Esophagus muscularis mucosa (tissue), 4 donors: ENCODE data around the gene IGDCC3. TPM values are rescaled to one million over a fixed set of nuclear protein-coding genes. Genes with fewer than 3 reads are reported as not detected.

Experiments used
- DNase-seq: peaks from one replicate; pipeline ENCODE4 v3.0.0-alpha.2; 2017; ENCODE audit errors: extremely low spot score
- H3K27ac ChIP-seq, 4 donors: fragments of 200-600 bp; sonication (generic); replicated peaks in 1 of 4; 1 replicate in 3 of 4; 2 replicates in 1 of 4; pipeline ENCODE4 v1.5.1; 2016 to 2019; ENCODE audit warnings: mild to moderate bottlenecking in 1 of 4
- H3K27me3 ChIP-seq, 4 donors: fragments of 200-600 bp; sonication (generic); one replicate each; pipeline versions ENCODE4 v1.5.1 to v1.6.0; 2016 to 2019
- H3K36me3 ChIP-seq, 4 donors: fragments of 200-600 bp; sonication (generic); one replicate each; pipeline ENCODE4 v1.5.1; 2016 to 2019
- H3K4me1 ChIP-seq, 4 donors: fragments of 200-600 bp; sonication (generic); one replicate each; pipeline ENCODE4 v1.5.1; 2016 to 2019
- H3K4me3 ChIP-seq, 4 donors: fragments of 200-600 bp; sonication (generic); 1 replicate in 2 of 4; 2 replicates in 2 of 4; pipeline ENCODE4 v1.5.1; 2016 to 2019; ENCODE audit warnings: mild to moderate bottlenecking in 4 of 4, moderate library complexity in 1 of 4
- H3K9me3 ChIP-seq, 4 donors: fragments of 200-600 bp; sonication (generic); 1 replicate in 3 of 4; 2 replicates in 1 of 4; pipeline ENCODE4 v1.5.1; 2016 to 2019
- CTCF ChIP-seq, 3 experiments: fragments of 200-600 bp in 2 of 3; fragments of 450-650 bp in 1 of 3; sonication (generic) in 2 of 3; IDR thresholded peaks; one replicate each; pipeline ENCODE4 v1.5.1; 2017 to 2019; ENCODE audit warnings: antibody characterized with exemption in 3 of 3, mild to moderate bottlenecking in 2 of 3, moderate library complexity in 1 of 3
- EP300 ChIP-seq: sonication (generic); formaldehyde crosslinking; IDR thresholded peaks from one replicate; pipeline ENCODE4 v1.6.1; 2017; ENCODE audit warnings: antibody characterized with exemption
- POLR2A ChIP-seq: fragments of 450-650 bp; IDR thresholded peaks from one replicate; pipeline ENCODE4 v1.6.1; 2017; ENCODE audit warnings: antibody characterized with exemption, moderate library complexity, mild to moderate bottlenecking, low read depth
- POLR2AphosphoS5 ChIP-seq, 2 donors: sonication (generic); formaldehyde crosslinking; IDR thresholded peaks; one replicate each; pipeline ENCODE4 v1.6.1; 2017; ENCODE audit warnings: antibody characterized with exemption in 2 of 2
- WGBS: methylation state at CpG from one replicate; pipeline ENCODE4 v1.1.5; 2018; 5-methylcytosine and 5-hydroxymethylcytosine counted together
- intact Hi-C: fragments of 100-400 bp; cut with DNase I; formaldehyde crosslinking; loops from one replicate; pipeline ENCODE4 v1.15.1; 2023
- total RNA-seq, 4 donors: library from RNA; depleted of rRNA; stranded (reverse); fragments of >200 nt; gene quantifications; one replicate each; pipeline versions ENCODE4 v1.1.0 to v1.2.1, GENCODE V29; 2016

The IGDCC3 gene
- total RNA-seq, 4 donors from 2014 or later, result 0.17 TPM; not detected in 3

GRCh38 chr15:65328506-65329287 lies 49.1 kb downstream of the IGDCC3 start:
- WGBS, result 89% methylated on average over 9 of the region's 21 CpGs
- intact Hi-C loops, result no loop called here
- DNase-seq, result no peak

DNA sequence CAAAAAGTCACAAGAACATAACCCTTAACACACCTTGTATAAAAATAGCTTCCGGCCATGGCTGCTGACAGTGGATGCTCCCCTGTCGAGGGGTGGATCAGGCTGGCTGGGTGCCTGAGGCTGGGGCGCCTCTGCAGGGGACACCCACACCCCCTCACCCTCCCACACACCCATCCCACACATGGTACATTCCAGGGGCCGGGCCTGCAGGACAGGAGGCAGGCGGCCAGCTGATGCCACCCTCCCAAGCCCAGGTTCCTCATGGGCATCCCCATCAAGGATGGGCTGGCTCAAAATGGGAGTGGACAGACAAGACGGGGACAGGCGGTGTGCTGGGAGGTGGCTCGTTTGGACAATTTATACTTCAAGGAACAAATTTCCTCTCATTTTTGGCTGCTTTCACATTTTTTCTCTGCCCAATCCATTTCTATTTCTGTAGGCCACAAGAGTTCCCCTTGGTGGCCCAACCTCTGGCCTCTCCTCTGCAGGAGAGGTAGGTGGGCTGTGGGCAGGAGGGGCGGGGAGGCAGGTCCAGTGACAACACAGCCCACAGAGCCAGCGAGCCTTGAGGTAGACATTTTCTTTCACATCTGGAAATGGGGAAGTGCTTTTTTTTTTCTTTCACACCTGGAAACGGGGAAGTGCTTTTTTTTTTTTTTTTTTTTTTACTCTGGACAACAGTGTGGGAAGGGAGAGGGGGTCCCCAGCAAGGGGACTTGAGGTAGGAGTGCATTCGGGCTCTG lies 50.0 kb downstream of the IGDCC3 start:
- Histone ChIP-seq H3K9me3 (no peaks in the 10 kb centered on the region), H3K4me1 (peaks cover 0 to 9% (median 4%) of the 10 kb centered on the region in 4 donors), H3K36me3 (no peaks in the 10 kb centered on the region), H3K27ac (no peak overlapping the region), H3K4me3 (no peak overlapping the region), H3K27me3 (peaks cover 0 to 3% (median 0%) of the 10 kb centered on the region in 4 donors)
- intact Hi-C loops, result no loop called here
- no peak for DNase-seq
- TF ChIP-seq POLR2A (no peak), CTCF (IDR thresholded peaks at IDR 0.05) (no peak), EP300 (no peak), POLR2AphosphoS5 (IDR thresholded peaks at IDR 0.05) (no peak)
- 87% methylated on average over 12 of the region's 12 CpGs for WGBS

More at GRCh38 chr15:65328506-65329287, 49.1 kb downstream of the IGDCC3 start:
- Histone ChIP-seq H3K36me3 (no peaks in the 10 kb centered on the region), H3K4me3 (no peak overlapping the region), H3K4me1 (peaks cover 0 to 4% (median 0%) of the 10 kb centered on the region in 4 donors), H3K27me3 (peaks cover 0 to 5% (median 0%) of the 10 kb centered on the region in 4 donors), H3K9me3 (no peaks in the 10 kb centered on the region), H3K27ac (no peak overlapping the region)
- TF ChIP-seq POLR2A, result no peak
- TF ChIP-seq CTCF (IDR thresholded peaks at IDR 0.05), result no peak
- no peak for TF ChIP-seq POLR2AphosphoS5 (IDR thresholded peaks at IDR 0.05)
- no peak for TF ChIP-seq EP300

DNA sequence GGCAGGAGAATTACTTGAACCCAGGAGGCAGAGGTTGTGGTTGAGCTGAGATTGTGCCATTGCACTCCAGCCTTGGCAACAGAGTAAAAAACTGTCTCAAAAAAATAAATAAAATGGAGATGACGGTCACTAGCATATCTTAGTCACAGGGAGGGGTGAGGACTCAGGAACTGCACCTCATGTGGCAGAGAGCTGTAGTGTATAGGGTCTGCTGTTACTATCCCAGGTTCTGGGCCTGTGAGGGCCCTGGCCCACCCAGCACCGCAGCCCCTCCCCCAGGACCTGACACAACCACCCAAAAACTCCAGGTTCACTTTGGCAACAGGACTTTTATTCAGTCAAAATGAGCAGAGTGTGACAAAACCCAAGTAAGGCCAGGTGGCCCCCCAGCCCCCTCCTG lies 51.0 kb downstream of the IGDCC3 start:
- no peak overlapping the region for H3K4me3 ChIP-seq
- intact Hi-C loops, result no loop called here
- no peak for TF ChIP-seq CTCF (IDR thresholded peaks at IDR 0.05)
- no peak for TF ChIP-seq EP300
- no peak for TF ChIP-seq POLR2AphosphoS5 (IDR thresholded peaks at IDR 0.05)
- no peak for TF ChIP-seq POLR2A
- no peak for DNase-seq
- peaks cover 0 to 13% (median 7%) of the 10 kb centered on the region in 4 donors for H3K4me1 ChIP-seq
- H3K36me3 ChIP-seq, result no peaks in the 10 kb centered on the region
- no peaks in the 10 kb centered on the region for H3K27me3 ChIP-seq
- no peaks in the 10 kb centered on the region for H3K9me3 ChIP-seq
- WGBS, result 79% methylated on average over 1 of the region's 2 CpGs
- H3K27ac ChIP-seq, result no peak overlapping the region

DNA sequence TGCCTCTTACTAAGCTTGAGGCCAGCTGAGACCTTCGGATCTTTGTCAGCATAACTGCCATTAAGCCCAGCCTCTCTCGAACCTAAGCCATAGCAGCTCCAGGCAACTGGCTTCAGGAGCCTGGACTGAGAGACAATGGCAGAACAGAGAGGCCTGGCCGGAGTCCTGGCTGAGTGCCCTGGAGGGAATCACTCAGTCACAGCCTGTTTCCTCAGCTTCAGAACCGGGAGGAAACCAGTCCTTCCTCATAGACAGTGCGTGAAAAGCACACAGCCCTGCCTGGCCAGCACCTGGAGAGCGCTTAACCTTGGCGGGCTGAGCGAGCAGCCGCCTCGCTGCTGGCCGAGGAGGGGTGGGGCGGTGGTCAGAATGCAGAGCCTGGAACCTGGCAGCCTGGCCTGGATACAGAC lies 51.7 kb downstream of the IGDCC3 start:
- intact Hi-C loops, result no loop called here
- 22% methylated on average over 5 of the region's 12 CpGs for WGBS

More for the DNA sequence above, 51.7 kb downstream of the IGDCC3 start:
- Histone ChIP-seq H3K27ac (no peak overlapping the region), H3K36me3 (no peaks in the 10 kb centered on the region), H3K4me1 (peaks cover 0 to 13% (median 7%) of the 10 kb centered on the region in 4 donors), H3K4me3 (no peak overlapping the region), H3K9me3 (no peaks in the 10 kb centered on the region), H3K27me3 (no peaks in the 10 kb centered on the region)
- TF ChIP-seq POLR2AphosphoS5 (IDR thresholded peaks at IDR 0.05) (no peak), CTCF (IDR thresholded peaks at IDR 0.05) (no peak), EP300 (no peak), POLR2A (no peak)
- DNase-seq, result no peak
